ENCODE results near the gene ARHGEF10L.

- no peak for TF ChIP-seq CTCF (IDR thresholded peaks at IDR 0.05; ENCODE audit: borderline replicate concordance, extremely low read depth, low read length, poor library complexity, severe bottlenecking)
- TF ChIP-seq EZH2 (IDR thresholded peaks at IDR 0.05; ENCODE audit: borderline replicate concordance, low read depth, low read length, severe bottlenecking) = no peak
Observed at GRCh38 chr1:17635276-17635675, 95.8 kb downstream of the ARHGEF10L start.
